22Rv1 (cell line): ENCODE measurements around the gene PBX1.

Source experiments
- ZFX ChIP-seq: fragments of 450-650 bp; IDR thresholded peaks from 2 replicates; pipeline ENCODE4 v1.6.1; 2017; ENCODE audit warnings: antibody characterized with exemption, borderline replicate concordance
- TF ChIP-seq, protein P1 (sequence below): fragments of 450-650 bp; IDR thresholded peaks from 2 replicates; pipeline ENCODE4 v1.5.1; 2017; ENCODE audit warnings: mild to moderate bottlenecking

GRCh38 chr1:164759979-164760469 lies 201.0 kb downstream of the PBX1 start:
- TF ChIP-seq, protein P1, sequence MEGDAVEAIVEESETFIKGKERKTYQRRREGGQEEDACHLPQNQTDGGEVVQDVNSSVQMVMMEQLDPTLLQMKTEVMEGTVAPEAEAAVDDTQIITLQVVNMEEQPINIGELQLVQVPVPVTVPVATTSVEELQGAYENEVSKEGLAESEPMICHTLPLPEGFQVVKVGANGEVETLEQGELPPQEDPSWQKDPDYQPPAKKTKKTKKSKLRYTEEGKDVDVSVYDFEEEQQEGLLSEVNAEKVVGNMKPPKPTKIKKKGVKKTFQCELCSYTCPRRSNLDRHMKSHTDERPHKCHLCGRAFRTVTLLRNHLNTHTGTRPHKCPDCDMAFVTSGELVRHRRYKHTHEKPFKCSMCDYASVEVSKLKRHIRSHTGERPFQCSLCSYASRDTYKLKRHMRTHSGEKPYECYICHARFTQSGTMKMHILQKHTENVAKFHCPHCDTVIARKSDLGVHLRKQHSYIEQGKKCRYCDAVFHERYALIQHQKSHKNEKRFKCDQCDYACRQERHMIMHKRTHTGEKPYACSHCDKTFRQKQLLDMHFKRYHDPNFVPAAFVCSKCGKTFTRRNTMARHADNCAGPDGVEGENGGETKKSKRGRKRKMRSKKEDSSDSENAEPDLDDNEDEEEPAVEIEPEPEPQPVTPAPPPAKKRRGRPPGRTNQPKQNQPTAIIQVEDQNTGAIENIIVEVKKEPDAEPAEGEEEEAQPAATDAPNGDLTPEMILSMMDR: no peak
- TF ChIP-seq ZFX: no peak
